ENCODE data around the gene GTF2H2.
"Not testable (repeated sequence)": the region's sequence is repeated elsewhere in the genome, so short reads cannot be mapped to it uniquely, and the experiment has no call there.

Gene GTF2H2

DNA sequence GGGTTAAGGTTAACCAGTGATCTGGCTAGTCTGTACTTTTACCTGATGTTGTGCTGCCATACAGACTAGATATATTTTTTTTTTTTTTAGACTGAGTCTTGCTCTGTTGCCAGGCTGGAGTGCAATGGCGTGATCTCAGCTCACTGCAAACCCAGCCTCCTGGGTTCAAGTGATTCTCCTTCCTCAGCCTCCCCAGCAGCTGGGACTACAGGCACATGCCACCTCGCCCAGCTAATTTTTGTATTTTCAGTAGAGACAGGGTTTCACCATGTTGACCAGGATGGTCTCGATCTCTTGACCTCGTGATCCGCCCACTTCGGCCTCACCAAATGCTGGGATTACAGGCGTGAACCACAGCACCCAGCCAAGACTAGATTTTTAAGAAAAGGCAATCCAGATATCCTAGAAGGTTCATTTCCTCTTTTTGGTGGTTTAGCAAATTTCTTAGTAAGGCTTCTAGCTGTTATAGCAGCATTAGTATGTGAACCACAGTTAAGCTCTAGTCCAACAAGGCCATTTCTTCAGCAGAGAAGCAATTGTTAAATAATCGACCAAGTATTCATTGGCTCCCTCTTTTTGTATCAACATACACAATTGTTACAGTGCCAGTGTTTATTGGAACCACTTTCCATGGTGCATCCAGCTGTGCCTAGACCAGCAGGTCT is 42.1 kb downstream of the GTF2H2 start, which contains the start of gene NAIP:
Gene NAIP, minus strand, starts transcription at position 51 of the 665 bp plus-strand sequence. CDS start 12,424 bp downstream, outside the sequence.
- H3K79me2 ChIP-seq (ENCODE audit: low read length); H3K9me2 ChIP-seq (replicated peaks; ENCODE audit: insufficient read depth, low read length); H3K4me3 ChIP-seq (ENCODE audit: low read length); H2AFZ ChIP-seq (ENCODE audit: low read length); H3K27me3 ChIP-seq (replicated peaks; ENCODE audit: insufficient read depth, low read length); H3F3A ChIP-seq (ENCODE audit: insufficient read depth, low read length); H3K9ac ChIP-seq (ENCODE audit: low read length); H3K36me3 ChIP-seq (replicated peaks; ENCODE audit: insufficient read depth, low read length); DNase-seq; H4K20me1 ChIP-seq (ENCODE audit: insufficient read depth, low read length); H3K4me2 ChIP-seq (ENCODE audit: low read depth, low read length); H3K4me1 ChIP-seq (ENCODE audit: low read length); H3K9me3 ChIP-seq (replicated peaks; ENCODE audit: insufficient read depth, low read length); H3K27ac ChIP-seq (ENCODE audit: low read length): not testable (repeated sequence)

DNA sequence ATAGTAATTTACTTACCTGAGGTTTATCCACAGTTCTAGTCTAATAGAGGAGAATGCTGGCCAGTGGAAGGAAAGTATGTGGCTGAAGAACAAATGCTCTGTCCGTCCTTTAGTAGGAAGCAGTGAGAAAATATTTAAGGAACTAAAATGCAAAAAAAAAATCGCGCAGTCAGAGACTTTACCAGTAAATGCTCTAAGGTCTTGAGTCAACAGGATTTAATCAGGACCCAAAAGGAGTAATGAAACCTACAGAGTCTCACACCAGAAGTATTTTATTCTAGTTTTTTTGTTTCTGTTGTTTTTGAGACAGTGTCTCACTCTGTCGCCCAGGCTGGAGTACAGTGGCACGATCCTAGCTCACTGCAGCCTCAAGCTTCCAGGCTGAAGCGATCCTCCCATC is 46.8 kb downstream of the GTF2H2 start:
- not testable (repeated sequence) for H3K9me3 ChIP-seq (replicated peaks; ENCODE audit: insufficient read depth, low read length); DNase-seq; H3K4me2 ChIP-seq (ENCODE audit: low read depth, low read length)

GRCh38 chr5:71018376-71019005 is 49.0 kb downstream of the GTF2H2 start:
- not testable (repeated sequence) for H3F3A ChIP-seq (ENCODE audit: insufficient read depth, low read length); H2AFZ ChIP-seq (ENCODE audit: low read length); H3K4me2 ChIP-seq (ENCODE audit: low read depth, low read length); H3K79me2 ChIP-seq (ENCODE audit: low read length); H3K9ac ChIP-seq (ENCODE audit: low read length); H3K27me3 ChIP-seq (replicated peaks; ENCODE audit: insufficient read depth, low read length); DNase-seq; H3K36me3 ChIP-seq (replicated peaks; ENCODE audit: insufficient read depth, low read length); H4K20me1 ChIP-seq (ENCODE audit: insufficient read depth, low read length); H3K9me2 ChIP-seq (replicated peaks; ENCODE audit: insufficient read depth, low read length); H3K9me3 ChIP-seq (replicated peaks; ENCODE audit: insufficient read depth, low read length); H3K4me1 ChIP-seq (ENCODE audit: low read length); H3K4me3 ChIP-seq (ENCODE audit: low read length); H3K27ac ChIP-seq (ENCODE audit: low read length)

More for the DNA sequence above, 46.8 kb downstream of the GTF2H2 start:
- not testable (repeated sequence) for H2AFZ ChIP-seq (ENCODE audit: low read length); H3K27ac ChIP-seq (ENCODE audit: low read length); H3K9me2 ChIP-seq (replicated peaks; ENCODE audit: insufficient read depth, low read length); H3K79me2 ChIP-seq (ENCODE audit: low read length); H3K4me1 ChIP-seq (ENCODE audit: low read length); H4K20me1 ChIP-seq (ENCODE audit: insufficient read depth, low read length); H3K36me3 ChIP-seq (replicated peaks; ENCODE audit: insufficient read depth, low read length); H3F3A ChIP-seq (ENCODE audit: insufficient read depth, low read length); H3K4me3 ChIP-seq (ENCODE audit: low read length); H3K27me3 ChIP-seq (replicated peaks; ENCODE audit: insufficient read depth, low read length); H3K9ac ChIP-seq (ENCODE audit: low read length)

DNA sequence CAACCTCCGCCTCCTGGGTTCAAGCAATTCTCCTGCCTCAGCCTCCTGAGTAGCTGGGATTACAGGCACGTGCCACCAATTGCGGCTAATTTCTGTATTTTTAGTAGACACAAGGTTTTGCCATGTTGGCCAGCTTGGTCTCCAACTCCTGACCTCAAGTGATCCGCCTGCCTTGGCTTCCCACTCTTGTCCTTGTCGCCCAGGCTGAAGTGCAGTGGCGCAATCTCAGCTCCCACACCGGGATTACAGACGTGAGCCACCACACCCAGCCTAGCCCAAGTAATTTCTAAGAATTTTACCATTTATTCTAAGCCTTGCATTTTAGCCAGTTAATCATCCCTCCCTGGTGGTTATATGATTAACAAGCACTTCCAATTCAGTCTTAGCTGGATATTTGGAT is 53.3 kb downstream of the GTF2H2 start:
- Histone ChIP-seq H3K27me3 (replicated peaks; ENCODE audit: insufficient read depth, low read length) (no peaks in the 10 kb centered on the region), H3K27ac (ENCODE audit: low read length) (no peak overlapping the region), H2AFZ (ENCODE audit: low read length) (no peak overlapping the region), H3K4me2 (ENCODE audit: low read depth, low read length) (no peak overlapping the region), H3K9me3 (replicated peaks; ENCODE audit: insufficient read depth, low read length) (no peaks in the 10 kb centered on the region), H3K9me2 (replicated peaks; ENCODE audit: insufficient read depth, low read length) (no peaks in the 10 kb centered on the region), H3K4me3 (ENCODE audit: low read length) (no peak overlapping the region), H4K20me1 (ENCODE audit: insufficient read depth, low read length) (no peaks in the 10 kb centered on the region), H3F3A (ENCODE audit: insufficient read depth, low read length) (no peaks in the 10 kb centered on the region), H3K79me2 (ENCODE audit: low read length) (no peaks in the 10 kb centered on the region), H3K9ac (ENCODE audit: low read length) (no peak overlapping the region), H3K4me1 (ENCODE audit: low read length) (no peaks in the 10 kb centered on the region), H3K36me3 (replicated peaks; ENCODE audit: insufficient read depth, low read length) (no peaks in the 10 kb centered on the region)
- TF ChIP-seq EZH2phosphoT487 (IDR thresholded peaks at IDR 0.05; ENCODE audit: low read length) (no peak), EZH2 (optimal IDR thresholded peaks at IDR 0.05; ENCODE audit: low read depth, low read length) (no peak)
- TF ChIP-seq, protein P1, sequence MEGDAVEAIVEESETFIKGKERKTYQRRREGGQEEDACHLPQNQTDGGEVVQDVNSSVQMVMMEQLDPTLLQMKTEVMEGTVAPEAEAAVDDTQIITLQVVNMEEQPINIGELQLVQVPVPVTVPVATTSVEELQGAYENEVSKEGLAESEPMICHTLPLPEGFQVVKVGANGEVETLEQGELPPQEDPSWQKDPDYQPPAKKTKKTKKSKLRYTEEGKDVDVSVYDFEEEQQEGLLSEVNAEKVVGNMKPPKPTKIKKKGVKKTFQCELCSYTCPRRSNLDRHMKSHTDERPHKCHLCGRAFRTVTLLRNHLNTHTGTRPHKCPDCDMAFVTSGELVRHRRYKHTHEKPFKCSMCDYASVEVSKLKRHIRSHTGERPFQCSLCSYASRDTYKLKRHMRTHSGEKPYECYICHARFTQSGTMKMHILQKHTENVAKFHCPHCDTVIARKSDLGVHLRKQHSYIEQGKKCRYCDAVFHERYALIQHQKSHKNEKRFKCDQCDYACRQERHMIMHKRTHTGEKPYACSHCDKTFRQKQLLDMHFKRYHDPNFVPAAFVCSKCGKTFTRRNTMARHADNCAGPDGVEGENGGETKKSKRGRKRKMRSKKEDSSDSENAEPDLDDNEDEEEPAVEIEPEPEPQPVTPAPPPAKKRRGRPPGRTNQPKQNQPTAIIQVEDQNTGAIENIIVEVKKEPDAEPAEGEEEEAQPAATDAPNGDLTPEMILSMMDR (IDR thresholded peaks at IDR 0.05; ENCODE audit: low read length): no peak
- DNase-seq: no peak
